Liver (tissue), 9 donors: Measurements from ENCODE around the gene SLC4A11. TPM values are rescaled to one million over a fixed set of nuclear protein-coding genes. Genes with fewer than 3 reads are reported as not detected.

Source experiments
- DNase-seq: peaks from one replicate; pipeline ENCODE4 v3.0.0-alpha.2; 2017; ENCODE audit warnings: low spot score
- H3K27ac ChIP-seq, 2 donors: one replicate each; pipeline ENCODE4 v1.7.0; 2013; ENCODE audit warnings: inconsistent platforms in 2 of 2, low read length in 2 of 2, control low read depth in 1 of 2, low read depth in 1 of 2, mild to moderate bottlenecking in 1 of 2
- H3K27me3 ChIP-seq, 4 donors: one replicate each; pipeline versions ENCODE4 v1.6.1 to v1.7.0; 2013; ENCODE audit warnings: low read length in 3 of 4, inconsistent platforms in 1 of 4, mild to moderate bottlenecking in 1 of 4, moderate library complexity in 1 of 4; ENCODE audit not compliant: control insufficient read depth in 4 of 4, insufficient read depth in 4 of 4
- H3K36me3 ChIP-seq, 4 donors: one replicate each; pipeline versions ENCODE4 v1.6.1 to v1.7.0; 2013; ENCODE audit warnings: low read length in 3 of 4, mild to moderate bottlenecking in 3 of 4, low read depth in 1 of 4, moderate library complexity in 1 of 4; ENCODE audit not compliant: control insufficient read depth in 4 of 4, insufficient read depth in 3 of 4
- H3K4me1 ChIP-seq, 4 donors: one replicate each; pipeline versions ENCODE4 v1.6.1 to v1.7.0; 2013; ENCODE audit warnings: low read length in 3 of 4, mild to moderate bottlenecking in 3 of 4, moderate library complexity in 1 of 4; ENCODE audit not compliant: control insufficient read depth in 4 of 4, insufficient read depth in 4 of 4
- H3K4me3 ChIP-seq, 3 donors: one replicate each; pipeline versions ENCODE4 v1.6.1 to v1.7.0; 2013; ENCODE audit warnings: low read length in 3 of 3, control low read depth in 1 of 3, low read depth in 1 of 3, mild to moderate bottlenecking in 1 of 3
- H3K9ac ChIP-seq, 2 donors: one replicate each; pipeline ENCODE4 v1.7.0; 2013; ENCODE audit warnings: low read length in 2 of 2, mild to moderate bottlenecking in 2 of 2, moderate library complexity in 2 of 2, control low read depth in 1 of 2, low read depth in 1 of 2
- H3K9me3 ChIP-seq, 4 donors: one replicate each; pipeline versions ENCODE4 v1.6.1 to v1.7.0; 2013; ENCODE audit warnings: low read length in 3 of 4; ENCODE audit not compliant: control insufficient read depth in 4 of 4
- EGR1 ChIP-seq, 2 donors: IDR thresholded peaks; 2 replicates each; pipeline ENCODE4 v1.6.1; 2016 to 2018; ENCODE audit warnings: antibody characterized with exemption in 2 of 2, low read depth in 2 of 2
- FOXA1 ChIP-seq: IDR thresholded peaks from 2 replicates; pipeline ENCODE4 v1.6.1; 2016; ENCODE audit warnings: antibody characterized with exemption
- FOXA2 ChIP-seq: IDR thresholded peaks from 2 replicates; pipeline ENCODE4 v1.6.1; 2016; ENCODE audit warnings: antibody characterized with exemption
- HNF4G ChIP-seq: IDR thresholded peaks from 2 replicates; pipeline ENCODE4 v1.6.1; 2016; ENCODE audit warnings: antibody characterized with exemption
- RAD21 ChIP-seq, 2 donors: IDR thresholded peaks; 2 replicates each; pipeline ENCODE4 v1.6.1; 2016; ENCODE audit warnings: antibody characterized with exemption in 2 of 2, mild to moderate bottlenecking in 2 of 2
- YY1 ChIP-seq: IDR thresholded peaks from 2 replicates; pipeline ENCODE4 v1.6.1; 2016; ENCODE audit warnings: antibody characterized with exemption, mild to moderate bottlenecking
- WGBS: extraction: QIAGEN DNeasy Blood & Tissue Kit; methylation state at CpG from one replicate; pipeline ENCODE4 v1.1.7; 2013; 5-methylcytosine and 5-hydroxymethylcytosine counted together
- polyA plus RNA-seq, 2 donors: library from polyadenylated mRNA; stranded (reverse) in 1 of 2; unstranded in 1 of 2; fragments of 200-250 nt in 1 of 2; fragments of >200 nt in 1 of 2; fragmentation: Nextera tagmentation in 1 of 2; extraction: Ambion mirVana in 1 of 2; gene quantifications; one replicate each; pipeline versions ENCODE4 v1.2.1 to v1.2.3, GENCODE V29; 2013 to 2015
- total RNA-seq, 2 donors: library from RNA; depleted of rRNA; stranded (reverse); fragments of >200 nt; gene quantifications; one replicate each; pipeline ENCODE4 v1.2.3, GENCODE V29; 2014
- TF ChIP-seq, protein P1 (sequence below): IDR thresholded peaks from 2 replicates; pipeline ENCODE4 v1.6.1; 2016; ENCODE audit warnings: antibody characterized with exemption
- TF ChIP-seq, protein P2 (sequence below): IDR thresholded peaks from 2 replicates; pipeline ENCODE4 v1.6.1; 2016; ENCODE audit warnings: antibody characterized with exemption, mild to moderate bottlenecking
- donor health status: healthy.
- donor health status: healthy.
- donor health status: healthy.
- donor health status: healthy.
- donor health status: healthy.

SLC4A11 gene
- total and polyA plus RNA-seq, 4 donors = under 0.01 to 0.13 (median 0.06) TPM

DNA sequence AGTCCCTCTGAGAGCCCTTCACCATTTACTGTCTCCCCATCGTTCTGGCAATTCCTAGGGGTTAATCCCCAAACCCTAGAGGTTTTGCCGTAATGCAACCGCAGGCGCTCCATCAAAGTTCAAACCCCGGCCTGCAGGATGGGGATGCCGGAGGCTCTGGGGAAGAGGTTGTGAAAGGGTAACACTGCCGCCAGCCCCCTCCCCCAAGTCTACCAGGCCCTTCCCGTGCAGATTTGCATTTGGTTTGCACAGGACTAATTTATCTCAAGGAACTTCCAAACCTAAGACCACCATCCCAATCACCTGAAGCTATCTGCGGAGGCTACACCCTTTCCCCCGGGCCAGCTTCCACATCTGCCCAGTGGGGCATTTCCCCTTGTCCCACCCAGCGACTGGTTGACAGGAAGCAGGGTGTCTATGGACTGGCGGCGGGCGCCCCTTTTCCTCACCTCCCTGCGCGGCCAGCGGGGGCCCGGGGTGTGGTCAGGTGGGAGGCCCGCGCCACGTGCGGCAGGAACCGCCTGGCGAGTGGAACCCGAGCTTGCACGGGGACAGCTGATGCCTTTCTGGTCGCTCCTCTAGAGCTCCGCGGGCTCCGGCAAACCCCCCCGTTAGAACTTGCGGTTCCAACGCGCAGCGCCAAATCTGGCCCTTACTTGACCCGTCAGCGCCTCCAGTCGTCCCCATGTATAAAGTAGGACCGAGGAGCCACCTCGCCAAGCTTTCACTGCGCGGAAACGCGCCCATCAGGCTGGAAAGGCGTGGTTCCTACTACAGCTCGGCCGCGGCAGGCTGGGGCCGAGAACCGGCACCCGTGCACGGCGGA is 9.4 kb upstream of the SLC4A11 start:
- TF ChIP-seq YY1 = no peak
- Histone ChIP-seq H3K4me3 (peak overlapping the region in 1 of 3 donors; percentile 21), H3K9me3 (no peaks in the 10 kb centered on the region), H3K4me1 (peaks cover 0 to 7% (median 3%) of the 10 kb centered on the region in 4 donors), H3K27ac (no peak overlapping the region), H3K36me3 (peaks cover 3 to 8% (median 7%) of the 10 kb centered on the region in 4 donors), H3K9ac (no peak overlapping the region), H3K27me3 (peaks cover 0 to 2% (median 0%) of the 10 kb centered on the region in 4 donors)
- 9% methylated on average over 53 of the region's 53 CpGs for WGBS
- no peak for DNase-seq

DNA sequence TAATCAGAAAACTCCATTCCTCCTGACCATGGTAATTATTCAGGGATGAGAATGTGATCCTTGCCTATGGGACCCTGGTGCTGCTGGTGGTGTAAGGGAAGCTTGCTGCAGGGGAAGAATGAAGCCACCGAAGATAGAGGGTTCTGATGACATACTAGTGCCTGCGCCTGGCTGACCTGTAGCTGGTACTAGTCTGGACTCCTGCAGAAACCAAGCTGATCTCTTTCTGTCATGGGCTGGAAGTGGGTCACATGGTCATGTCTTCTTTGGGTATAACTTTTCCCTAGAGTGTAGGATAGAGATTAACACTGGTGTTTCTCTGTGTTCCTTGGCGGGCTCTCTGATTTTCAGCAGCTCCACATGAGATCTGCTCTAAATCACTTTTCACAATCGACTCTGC is 8.6 kb upstream of the SLC4A11 start:
- H3K4me3 ChIP-seq = no peak overlapping the region
- TF ChIP-seq FOXA1 (no peak), EGR1 (IDR thresholded peaks at IDR 0.05; ENCODE audit: low read depth in 2 of 2) (no peak), FOXA2 (no peak), HNF4G (no peak)
- TF ChIP-seq, protein P1, sequence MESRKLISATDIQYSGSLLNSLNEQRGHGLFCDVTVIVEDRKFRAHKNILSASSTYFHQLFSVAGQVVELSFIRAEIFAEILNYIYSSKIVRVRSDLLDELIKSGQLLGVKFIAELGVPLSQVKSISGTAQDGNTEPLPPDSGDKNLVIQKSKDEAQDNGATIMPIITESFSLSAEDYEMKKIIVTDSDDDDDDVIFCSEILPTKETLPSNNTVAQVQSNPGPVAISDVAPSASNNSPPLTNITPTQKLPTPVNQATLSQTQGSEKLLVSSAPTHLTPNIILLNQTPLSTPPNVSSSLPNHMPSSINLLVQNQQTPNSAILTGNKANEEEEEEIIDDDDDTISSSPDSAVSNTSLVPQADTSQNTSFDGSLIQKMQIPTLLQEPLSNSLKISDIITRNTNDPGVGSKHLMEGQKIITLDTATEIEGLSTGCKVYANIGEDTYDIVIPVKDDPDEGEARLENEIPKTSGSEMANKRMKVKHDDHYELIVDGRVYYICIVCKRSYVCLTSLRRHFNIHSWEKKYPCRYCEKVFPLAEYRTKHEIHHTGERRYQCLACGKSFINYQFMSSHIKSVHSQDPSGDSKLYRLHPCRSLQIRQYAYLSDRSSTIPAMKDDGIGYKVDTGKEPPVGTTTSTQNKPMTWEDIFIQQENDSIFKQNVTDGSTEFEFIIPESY = no peak
- TF ChIP-seq, protein P2, sequence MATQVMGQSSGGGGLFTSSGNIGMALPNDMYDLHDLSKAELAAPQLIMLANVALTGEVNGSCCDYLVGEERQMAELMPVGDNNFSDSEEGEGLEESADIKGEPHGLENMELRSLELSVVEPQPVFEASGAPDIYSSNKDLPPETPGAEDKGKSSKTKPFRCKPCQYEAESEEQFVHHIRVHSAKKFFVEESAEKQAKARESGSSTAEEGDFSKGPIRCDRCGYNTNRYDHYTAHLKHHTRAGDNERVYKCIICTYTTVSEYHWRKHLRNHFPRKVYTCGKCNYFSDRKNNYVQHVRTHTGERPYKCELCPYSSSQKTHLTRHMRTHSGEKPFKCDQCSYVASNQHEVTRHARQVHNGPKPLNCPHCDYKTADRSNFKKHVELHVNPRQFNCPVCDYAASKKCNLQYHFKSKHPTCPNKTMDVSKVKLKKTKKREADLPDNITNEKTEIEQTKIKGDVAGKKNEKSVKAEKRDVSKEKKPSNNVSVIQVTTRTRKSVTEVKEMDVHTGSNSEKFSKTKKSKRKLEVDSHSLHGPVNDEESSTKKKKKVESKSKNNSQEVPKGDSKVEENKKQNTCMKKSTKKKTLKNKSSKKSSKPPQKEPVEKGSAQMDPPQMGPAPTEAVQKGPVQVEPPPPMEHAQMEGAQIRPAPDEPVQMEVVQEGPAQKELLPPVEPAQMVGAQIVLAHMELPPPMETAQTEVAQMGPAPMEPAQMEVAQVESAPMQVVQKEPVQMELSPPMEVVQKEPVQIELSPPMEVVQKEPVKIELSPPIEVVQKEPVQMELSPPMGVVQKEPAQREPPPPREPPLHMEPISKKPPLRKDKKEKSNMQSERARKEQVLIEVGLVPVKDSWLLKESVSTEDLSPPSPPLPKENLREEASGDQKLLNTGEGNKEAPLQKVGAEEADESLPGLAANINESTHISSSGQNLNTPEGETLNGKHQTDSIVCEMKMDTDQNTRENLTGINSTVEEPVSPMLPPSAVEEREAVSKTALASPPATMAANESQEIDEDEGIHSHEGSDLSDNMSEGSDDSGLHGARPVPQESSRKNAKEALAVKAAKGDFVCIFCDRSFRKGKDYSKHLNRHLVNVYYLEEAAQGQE = no peak
- peaks cover 0 to 7% (median 3%) of the 10 kb centered on the region in 4 donors for H3K4me1 ChIP-seq
- DNase-seq = no peak
- 63% methylated on average over 4 of the region's 4 CpGs for WGBS
- H3K36me3 ChIP-seq = peaks cover 0 to 6% (median 4%) of the 10 kb centered on the region in 4 donors
- peaks cover 0 to 2% (median 0%) of the 10 kb centered on the region in 4 donors for H3K27me3 ChIP-seq
- H3K9me3 ChIP-seq = no peaks in the 10 kb centered on the region
- no peak overlapping the region for H3K9ac ChIP-seq
- no peak overlapping the region for H3K27ac ChIP-seq

DNA sequence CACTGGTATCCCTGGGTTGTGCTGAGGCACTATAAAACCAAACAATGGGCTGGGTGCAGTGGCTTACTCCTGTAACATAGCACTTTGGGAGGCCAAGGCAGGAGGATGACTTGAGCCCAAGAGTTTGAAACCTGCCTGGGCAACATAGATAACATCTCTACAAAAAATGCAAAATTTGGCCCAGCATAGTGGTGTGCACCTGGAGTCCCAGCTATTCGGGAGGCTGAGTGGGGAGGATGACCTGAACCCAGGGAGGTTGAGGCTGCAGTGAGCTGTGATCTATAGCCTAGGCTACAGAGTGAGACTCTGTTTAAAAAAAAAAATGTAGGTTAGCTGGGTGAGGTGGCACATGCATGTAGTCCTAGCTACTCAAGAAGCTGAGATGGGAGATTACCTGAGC is 7.7 kb upstream of the SLC4A11 start:
- no peaks in the 10 kb centered on the region for H3K9me3 ChIP-seq
- H3K27me3 ChIP-seq = peaks cover 0 to 2% (median 0%) of the 10 kb centered on the region in 4 donors
- no peak overlapping the region for H3K27ac ChIP-seq
- peaks cover 0 to 7% (median 3%) of the 10 kb centered on the region in 4 donors for H3K4me1 ChIP-seq
- WGBS = 90% methylated on average over 1 of the region's 1 CpG
- TF ChIP-seq FOXA1 = no peak
- TF ChIP-seq RAD21 (IDR thresholded peaks at IDR 0.05) = no peak
- TF ChIP-seq YY1 = no peak
- TF ChIP-seq, protein P2 = no peak
- H3K4me3 ChIP-seq = no peak overlapping the region
- no peak for DNase-seq
- no peak overlapping the region for H3K9ac ChIP-seq
- H3K36me3 ChIP-seq = peaks cover 0 to 1% (median 0%) of the 10 kb centered on the region in 4 donors
